NCI-H1105 treated with DMSO at 0.1 percent for 48 hours (cell line): ENCODE measurements around the gene BTAF1.
"Not testable (repeated sequence)": the region's sequence is repeated elsewhere in the genome, so short reads cannot be mapped to it uniquely, and the experiment has no call there.

Source experiments
- DNase-seq: peaks from one replicate; lab custom pipeline; 2025; lab: John Stamatoyannopoulos, UW

Gene BTAF1

GRCh38 chr10:91978585-91978984 is 55.0 kb downstream of the BTAF1 start:
- DNase-seq, result no peak

- no peak for DNase-seq
These were observed 56.7 kb downstream of the BTAF1 start for GRCh38 chr10:91980319-91980718.

- DNase-seq, result no peak
These were observed 59.8 kb downstream of the BTAF1 start for GRCh38 chr10:91983416-91983815.

- DNase-seq, result no peak
These were observed 63.9 kb downstream of the BTAF1 start for GRCh38 chr10:91987397-91988037.

GRCh38 chr10:91992031-91992430 is 68.5 kb downstream of the BTAF1 start:
- no peak for DNase-seq

- no peak for DNase-seq
These were observed 72.7 kb downstream of the BTAF1 start for GRCh38 chr10:91996266-91996665.

GRCh38 chr10:92001581-92001980 is 78.0 kb downstream of the BTAF1 start:
- DNase-seq, result no peak

- DNase-seq, result no peak
These were observed 78.4 kb downstream of the BTAF1 start for GRCh38 chr10:92001995-92002394.

GRCh38 chr10:92003258-92003657 is 79.7 kb downstream of the BTAF1 start:
- no peak for DNase-seq

GRCh38 chr10:92005978-92006377 is 82.4 kb downstream of the BTAF1 start:
- no peak for DNase-seq

GRCh38 chr10:92009445-92009844 is 85.9 kb downstream of the BTAF1 start:
- DNase-seq, result no peak

- no peak for DNase-seq
These were observed 86.6 kb downstream of the BTAF1 start for GRCh38 chr10:92010047-92010735.

GRCh38 chr10:92011560-92012214 is 88.1 kb downstream of the BTAF1 start:
- DNase-seq, result peak; percentile 12

- DNase-seq, result no peak
These were observed 91.0 kb downstream of the BTAF1 start for GRCh38 chr10:92014620-92015019.

- no peak for DNase-seq
These were observed 101.1 kb downstream of the BTAF1 start for GRCh38 chr10:92024700-92025099.

- DNase-seq, result not testable (repeated sequence)
These were observed 101.8 kb downstream of the BTAF1 start for GRCh38 chr10:92025340-92025739.

- no peak for DNase-seq
These were observed 103.6 kb downstream of the BTAF1 start for GRCh38 chr10:92027141-92027540.

GRCh38 chr10:92031580-92031979 is 108.0 kb downstream of the BTAF1 start:
- no peak for DNase-seq

- DNase-seq, result not testable (repeated sequence)
These were observed 109.5 kb downstream of the BTAF1 start for GRCh38 chr10:92033070-92033469.

- no peak for DNase-seq
These were observed 115.4 kb downstream of the BTAF1 start for GRCh38 chr10:92038949-92039348.

- DNase-seq, result no peak
These were observed 119.0 kb downstream of the BTAF1 start for GRCh38 chr10:92042541-92042940.

GRCh38 chr10:92045641-92046106 is 122.1 kb downstream of the BTAF1 start:
- no peak for DNase-seq

- DNase-seq, result no peak
These were observed 123.6 kb downstream of the BTAF1 start for GRCh38 chr10:92047215-92047614.
